Esophagus muscularis mucosa (tissue), 4 donors: ENCODE measurements around the gene NINJ2.

Experiments
- CTCF ChIP-seq, 3 experiments: fragments of 200-600 bp in 2 of 3; fragments of 450-650 bp in 1 of 3; sonication (generic) in 2 of 3; IDR thresholded peaks; one replicate each; pipeline ENCODE4 v1.5.1; 2017 to 2019; ENCODE audit warnings: antibody characterized with exemption in 3 of 3, mild to moderate bottlenecking in 2 of 3, moderate library complexity in 1 of 3
- EP300 ChIP-seq: sonication (generic); formaldehyde crosslinking; IDR thresholded peaks from one replicate; pipeline ENCODE4 v1.6.1; 2017; ENCODE audit warnings: antibody characterized with exemption
- POLR2A ChIP-seq: fragments of 450-650 bp; IDR thresholded peaks from one replicate; pipeline ENCODE4 v1.6.1; 2017; ENCODE audit warnings: antibody characterized with exemption, moderate library complexity, mild to moderate bottlenecking, low read depth
- POLR2AphosphoS5 ChIP-seq, 2 donors: sonication (generic); formaldehyde crosslinking; IDR thresholded peaks; one replicate each; pipeline ENCODE4 v1.6.1; 2017; ENCODE audit warnings: antibody characterized with exemption in 2 of 2

DNA sequence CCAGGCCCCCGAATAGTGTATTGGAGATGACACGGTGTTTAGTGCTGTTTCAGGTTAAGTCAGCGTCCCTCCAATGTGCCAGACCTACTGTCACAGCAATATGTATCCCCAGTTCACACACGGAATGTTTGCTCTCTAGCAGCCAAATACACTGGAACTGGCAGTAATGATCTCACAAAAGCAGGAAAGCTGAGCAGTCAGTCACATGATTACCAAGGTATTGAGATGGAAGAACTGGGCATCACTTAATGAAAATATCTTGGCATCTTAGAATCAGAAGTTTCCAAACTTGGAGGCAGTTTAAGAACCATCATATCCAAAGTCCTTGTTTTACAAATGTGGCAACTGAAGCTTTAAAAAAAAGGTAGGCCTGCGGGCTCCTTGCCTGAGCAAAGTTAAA, 23.3 kb downstream of the NINJ2 start:
- no peak for TF ChIP-seq POLR2A
- no peak for TF ChIP-seq CTCF (IDR thresholded peaks at IDR 0.05)
- no peak for TF ChIP-seq POLR2AphosphoS5 (IDR thresholded peaks at IDR 0.05)
- no peak for TF ChIP-seq EP300
